SHP77 (cell line): ENCODE results near the gene CALN1.

Experiments
- DNase-seq, 2 experiments: peaks; one replicate each; lab custom pipeline; 2025; lab: John Stamatoyannopoulos, UW

The CALN1 gene

DNA sequence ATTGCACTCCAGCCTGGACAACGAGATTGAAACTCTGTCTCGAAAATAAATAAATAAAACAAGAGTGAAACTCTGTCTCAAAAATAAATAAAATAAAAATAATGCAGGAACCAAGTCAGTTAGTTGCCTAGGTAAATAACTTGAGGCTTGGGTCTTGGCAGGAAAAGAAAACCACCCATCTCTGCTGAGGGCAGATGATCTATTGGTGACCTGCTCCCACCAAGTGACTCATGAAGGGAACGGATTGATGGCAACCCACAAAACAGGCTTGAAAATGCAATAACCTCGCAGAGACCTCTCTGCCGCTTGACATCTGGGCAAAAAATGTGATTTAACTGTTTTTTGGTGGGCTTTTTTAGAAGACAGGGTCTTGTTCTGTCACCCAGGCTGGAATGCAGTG lies 86.6 kb downstream of the CALN1 start:
- DNase-seq, result no peak

DNA sequence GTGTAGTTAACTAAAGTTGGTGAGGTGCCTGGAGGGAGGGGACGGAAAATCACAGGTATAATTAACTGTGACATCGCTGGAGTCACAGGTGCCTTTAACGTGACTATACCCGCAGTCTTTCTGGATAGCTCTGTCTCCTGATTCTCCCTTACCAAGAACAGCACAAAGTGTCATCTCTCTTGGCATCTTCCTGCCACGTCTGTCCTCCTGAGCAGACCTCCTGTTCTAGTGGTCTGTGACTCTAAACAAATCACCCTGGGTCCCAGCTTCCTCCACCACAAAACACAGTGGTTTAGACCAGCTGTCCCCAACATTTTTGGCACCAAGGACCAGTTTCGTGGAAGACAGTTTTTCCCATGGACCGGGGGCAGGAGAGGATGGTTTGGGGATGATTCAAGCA lies 90.5 kb downstream of the CALN1 start:
- DNase-seq, result no peak

DNA sequence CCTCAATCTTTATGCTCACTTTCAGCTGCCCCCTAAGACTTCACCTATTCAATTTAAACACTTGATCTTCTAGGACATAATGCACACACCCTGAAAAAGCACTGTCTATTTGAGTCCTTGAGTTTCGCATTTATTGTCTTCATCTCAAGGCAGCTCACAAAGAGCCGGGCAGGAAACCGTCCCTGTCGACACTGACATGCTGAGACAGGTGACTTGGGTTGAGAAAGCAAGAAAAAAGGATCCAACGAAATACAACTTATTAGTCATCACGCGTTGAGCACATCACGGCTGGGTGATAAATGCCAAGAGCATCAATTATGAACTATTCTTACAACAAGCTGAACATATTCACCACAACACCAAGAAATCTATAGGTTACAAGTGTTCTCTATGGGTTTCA lies 91.1 kb downstream of the CALN1 start:
- DNase-seq, result no peak

DNA sequence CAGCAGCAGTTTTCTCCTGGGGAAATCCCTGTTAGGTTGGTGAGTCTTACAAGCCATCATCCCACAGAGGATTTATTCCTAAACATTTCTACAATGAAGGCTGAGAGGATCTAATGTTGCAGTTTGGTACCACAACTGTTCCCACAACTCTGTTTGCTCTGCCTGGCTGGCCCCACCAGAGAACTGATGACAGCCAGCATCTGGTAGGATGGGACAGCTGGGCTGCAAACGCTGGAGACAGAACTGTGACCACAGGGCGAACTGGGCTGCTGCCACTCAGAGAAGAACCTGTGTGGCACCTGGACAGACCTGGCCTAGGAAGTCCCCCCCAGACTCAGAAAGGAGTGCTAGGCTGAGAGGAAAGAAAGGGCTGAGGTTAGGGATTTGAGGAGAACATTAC lies 94.8 kb downstream of the CALN1 start:
- DNase-seq, result no peak

DNA sequence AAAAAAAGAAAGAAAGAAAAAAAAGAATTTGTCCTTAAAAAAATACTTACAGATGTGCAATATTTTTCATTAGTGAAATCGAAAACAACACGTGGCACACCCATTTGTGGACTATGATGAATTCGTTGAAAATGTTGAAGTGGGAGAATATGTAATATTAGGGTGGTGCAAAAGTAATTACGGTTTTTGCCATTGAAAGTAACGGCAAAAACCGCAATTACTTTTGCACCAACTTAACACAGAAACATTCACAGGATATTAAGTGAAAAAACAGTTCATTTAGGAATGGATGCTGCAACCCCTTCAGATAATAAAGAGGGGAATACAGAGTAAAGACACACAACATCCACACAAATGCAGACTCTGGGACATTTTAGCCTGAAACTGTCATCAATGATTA lies 96.0 kb downstream of the CALN1 start:
- no peak for DNase-seq

DNA sequence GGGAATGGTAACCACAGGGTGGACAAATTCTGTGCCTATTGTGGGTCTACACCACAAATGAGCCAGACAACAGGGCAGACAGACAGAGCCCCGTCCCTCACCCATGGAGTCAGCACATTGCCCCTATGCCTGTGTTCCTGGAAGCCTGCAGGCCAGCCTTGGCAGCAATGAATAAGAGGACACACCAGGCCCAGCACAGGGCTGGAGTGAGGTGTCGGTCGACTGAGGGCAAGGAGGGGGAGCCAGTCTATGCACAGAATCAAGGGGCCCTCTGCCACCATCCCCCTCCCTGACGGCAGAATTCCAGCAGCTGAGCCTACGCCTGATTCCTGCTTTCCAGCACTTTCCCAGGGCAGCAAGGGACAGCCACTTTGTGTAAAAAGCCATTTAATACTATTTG lies 98.2 kb downstream of the CALN1 start:
- no peak for DNase-seq

DNA sequence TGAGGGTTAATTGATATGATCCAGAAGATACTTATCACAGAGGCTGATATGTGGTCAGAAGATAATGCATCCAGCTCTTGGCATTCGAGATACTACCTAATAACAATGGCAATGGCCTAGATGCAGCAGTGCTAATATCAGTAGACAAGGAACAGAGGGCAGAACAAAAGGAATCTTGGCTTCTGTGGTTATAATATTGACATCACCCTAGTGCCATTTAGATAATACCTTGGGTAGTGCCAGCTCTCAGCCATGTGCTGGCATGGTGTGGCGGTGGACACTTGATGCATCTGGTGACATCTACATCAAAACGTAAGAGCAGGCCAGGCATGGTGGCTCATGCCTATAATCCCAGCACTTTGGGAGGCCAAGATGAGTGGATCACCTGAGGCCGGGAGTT lies 101.8 kb downstream of the CALN1 start:
- DNase-seq, result no peak

DNA sequence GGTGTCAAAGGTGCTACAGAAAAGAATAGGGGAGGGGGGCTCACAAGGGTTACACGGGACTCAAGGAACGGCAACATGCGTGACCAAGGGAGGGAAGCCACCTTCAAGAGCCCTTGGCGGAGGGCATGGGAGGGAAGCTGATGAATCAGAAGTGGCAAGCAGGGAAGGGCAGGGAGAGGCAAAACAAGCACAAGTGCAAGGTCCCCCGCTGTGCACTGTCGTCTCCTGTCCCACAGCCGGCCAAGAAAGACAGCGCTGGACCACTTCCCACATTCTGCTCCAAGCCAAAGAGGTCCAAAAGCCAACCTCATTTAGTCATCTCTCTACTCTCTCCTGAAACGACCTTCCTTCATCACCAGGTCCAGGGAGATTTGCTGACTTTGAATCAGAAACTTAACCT lies 102.7 kb downstream of the CALN1 start:
- DNase-seq, result no peak

DNA sequence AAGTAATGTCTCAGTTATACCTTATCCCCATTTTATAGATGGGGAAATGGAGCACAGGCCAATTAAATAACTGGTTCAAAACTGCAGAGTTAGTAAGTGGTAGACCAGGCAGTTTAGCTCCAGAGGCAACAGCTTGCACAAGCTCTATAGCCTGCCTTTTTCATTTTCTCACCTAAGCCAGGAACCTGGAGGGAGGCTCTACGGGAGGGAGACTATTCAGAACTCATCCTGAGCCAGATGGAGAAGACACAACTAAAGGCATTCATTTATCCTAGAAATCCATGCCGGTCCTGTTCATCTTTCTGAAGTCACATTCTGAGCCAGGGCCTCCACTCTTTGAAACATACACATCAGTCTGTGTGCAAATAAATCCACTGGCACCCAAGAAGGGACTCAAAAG lies 103.2 kb downstream of the CALN1 start:
- no peak for DNase-seq

DNA sequence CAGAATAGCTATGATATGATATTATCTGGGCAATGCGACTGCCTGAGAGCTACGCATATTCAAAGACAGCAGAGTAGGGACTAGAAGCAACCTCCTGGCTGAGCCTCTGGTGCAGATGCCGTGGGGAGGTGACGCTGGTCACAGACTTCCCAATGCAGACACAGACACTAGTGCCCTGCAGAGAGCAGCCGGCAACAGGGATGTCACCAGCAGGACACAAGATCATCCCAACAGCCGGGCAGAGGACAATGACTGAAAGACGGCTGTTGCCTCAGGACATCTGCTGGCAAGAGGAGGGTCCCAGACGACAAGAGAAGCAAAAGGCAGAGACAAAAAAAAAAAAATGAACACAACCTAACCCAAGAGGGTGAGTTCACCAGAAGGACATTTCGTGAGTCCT lies 104.6 kb downstream of the CALN1 start:
- DNase-seq, result no peak

DNA sequence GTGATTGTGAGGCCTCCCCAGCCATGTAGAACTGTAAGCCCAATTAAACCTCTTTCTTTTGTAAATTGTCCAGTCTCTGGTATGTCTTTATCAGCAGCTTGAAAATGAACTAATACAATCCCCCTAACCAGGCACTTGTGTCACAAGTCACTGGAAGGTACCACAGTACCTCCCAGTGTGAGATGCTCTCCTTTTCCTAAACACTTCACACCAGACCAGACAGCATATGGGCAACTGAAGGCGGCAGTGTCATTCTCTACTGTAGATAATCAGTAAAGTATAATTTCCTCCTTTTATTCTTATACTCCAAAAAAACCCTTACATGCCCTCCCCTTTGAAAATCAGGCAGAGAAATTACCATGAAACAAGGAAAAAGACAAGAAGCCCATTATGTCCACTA lies 113.2 kb downstream of the CALN1 start:
- no peak for DNase-seq

DNA sequence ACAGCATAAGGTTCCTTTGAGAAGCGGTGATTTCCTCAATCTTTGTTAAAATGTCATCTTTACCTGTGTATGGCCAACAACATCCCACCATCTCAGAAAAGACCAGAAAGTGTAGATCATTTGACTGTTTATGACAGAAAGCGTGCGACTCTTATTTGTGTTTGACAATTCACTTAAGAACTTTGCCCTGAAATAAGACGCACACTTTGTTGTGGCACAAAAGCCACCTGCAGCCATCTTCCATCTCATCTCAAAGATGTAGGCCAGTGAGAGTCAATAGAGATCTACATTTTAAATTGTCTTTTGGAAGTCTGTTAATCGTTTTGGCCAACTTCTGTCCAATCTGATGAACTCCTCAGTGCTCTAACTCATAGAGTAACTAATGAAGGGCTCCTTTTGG lies 114.0 kb downstream of the CALN1 start:
- DNase-seq, result no peak

DNA sequence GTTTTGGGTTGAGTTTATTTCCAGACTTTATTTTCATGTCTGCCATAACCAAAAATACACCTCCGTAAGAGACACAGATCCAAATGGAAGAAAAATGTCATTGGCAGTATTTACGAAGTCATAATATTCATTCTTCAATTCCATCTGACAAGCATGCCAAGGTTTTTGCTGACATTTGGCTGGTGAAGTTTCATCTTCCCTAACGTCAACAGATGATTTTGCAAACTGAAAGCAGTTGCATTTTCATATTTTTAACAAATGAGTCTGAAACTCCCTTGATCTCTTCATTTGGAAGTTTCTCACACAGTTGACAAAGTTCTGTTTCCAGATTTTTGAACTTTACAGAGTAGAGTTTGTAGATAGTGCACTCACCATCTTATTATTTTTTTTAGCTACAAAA lies 114.5 kb downstream of the CALN1 start:
- DNase-seq, result no peak

DNA sequence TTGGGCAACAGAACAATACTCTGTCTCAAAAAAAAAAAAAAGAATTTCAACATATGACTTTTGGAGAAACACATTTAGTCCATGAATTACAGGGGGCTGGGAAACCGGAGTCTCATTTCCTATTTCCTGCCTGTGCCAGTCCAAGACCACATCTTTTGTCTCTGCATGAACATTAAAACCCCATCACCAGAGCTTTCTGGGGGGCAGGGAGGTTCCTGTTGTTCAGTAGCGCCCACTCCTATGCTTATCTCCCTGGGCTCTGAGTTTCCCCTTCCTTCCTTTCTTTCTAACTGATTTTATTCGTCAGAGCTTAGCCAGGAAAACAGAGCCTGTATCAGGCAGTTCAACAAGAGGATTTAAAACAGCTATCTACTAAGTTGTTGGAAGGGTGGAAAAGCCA lies 119.3 kb downstream of the CALN1 start:
- DNase-seq, result no peak

DNA sequence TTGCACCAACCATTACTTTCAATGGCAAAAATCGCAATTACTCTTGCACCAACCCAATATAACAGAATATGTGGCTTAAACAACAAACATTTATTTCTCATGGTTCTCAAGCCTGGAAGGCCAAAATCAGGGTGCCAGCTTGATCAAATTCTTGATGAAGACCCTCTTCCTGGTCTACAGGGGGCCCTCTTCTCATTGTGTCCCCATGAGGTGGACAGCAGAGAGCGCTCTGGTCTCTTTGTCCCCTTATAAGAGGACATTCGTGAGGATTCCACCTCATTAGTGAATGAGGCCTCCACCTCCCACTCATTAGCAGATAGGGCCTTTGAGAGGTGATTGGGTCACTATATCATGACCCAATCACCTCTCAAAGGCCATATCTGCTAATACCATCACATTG lies 120.0 kb downstream of the CALN1 start:
- DNase-seq, result no peak

DNA sequence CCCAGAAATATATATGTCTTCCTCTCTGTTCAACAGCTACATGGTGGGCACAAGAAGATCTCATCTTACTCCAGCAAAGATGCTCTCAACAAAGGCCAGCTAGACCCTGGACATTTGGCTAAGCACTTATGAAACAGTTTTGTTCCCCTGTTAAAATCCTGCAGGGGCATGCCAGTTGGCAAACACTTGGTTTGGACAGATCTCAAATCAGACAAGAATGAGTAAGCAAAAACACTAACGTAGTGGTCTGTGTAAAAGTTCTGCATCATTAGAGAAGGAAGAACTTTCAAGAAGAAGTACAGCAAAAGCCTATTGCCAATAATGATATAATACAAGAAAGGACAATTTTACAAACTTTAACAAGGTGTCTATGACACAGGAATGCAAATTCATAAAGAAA lies 125.6 kb downstream of the CALN1 start:
- DNase-seq, result no peak

DNA sequence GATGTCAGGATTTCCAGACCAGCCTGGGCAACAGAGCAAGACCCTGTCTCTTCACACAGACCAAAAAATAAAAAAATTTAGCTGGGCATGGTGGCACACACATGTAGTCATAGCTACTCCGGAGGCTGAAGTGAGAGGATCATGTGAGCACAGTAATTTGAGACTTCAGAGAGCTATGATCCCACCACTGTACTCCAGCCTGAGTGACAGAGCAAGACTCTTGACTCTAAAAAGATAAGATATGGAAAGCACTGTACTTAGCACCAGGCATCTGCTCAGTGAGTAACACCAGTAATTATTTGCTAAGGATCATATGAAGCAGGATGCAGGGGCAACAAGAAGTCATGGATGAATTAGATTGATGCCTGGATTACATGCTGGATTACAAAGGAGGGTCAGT lies 128.8 kb downstream of the CALN1 start:
- no peak for DNase-seq

DNA sequence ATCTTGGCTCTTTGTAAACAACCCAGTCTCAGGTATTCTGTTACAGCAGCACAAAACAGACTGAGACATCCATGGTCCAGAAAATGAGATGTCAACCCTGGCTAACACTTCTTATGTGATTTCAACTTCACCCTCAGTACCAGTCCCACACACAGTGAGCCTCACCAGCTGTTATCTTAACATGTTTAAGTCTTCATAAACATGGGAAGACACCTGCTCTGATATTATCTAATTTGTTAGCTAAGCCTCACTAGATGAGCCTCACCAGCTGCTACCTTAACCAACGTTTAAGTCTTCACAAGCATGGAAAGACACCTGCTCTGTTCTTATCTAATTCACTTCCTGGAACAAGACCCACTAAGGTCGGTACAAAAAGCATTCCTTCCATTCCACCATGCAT lies 130.8 kb downstream of the CALN1 start:
- no peak for DNase-seq

DNA sequence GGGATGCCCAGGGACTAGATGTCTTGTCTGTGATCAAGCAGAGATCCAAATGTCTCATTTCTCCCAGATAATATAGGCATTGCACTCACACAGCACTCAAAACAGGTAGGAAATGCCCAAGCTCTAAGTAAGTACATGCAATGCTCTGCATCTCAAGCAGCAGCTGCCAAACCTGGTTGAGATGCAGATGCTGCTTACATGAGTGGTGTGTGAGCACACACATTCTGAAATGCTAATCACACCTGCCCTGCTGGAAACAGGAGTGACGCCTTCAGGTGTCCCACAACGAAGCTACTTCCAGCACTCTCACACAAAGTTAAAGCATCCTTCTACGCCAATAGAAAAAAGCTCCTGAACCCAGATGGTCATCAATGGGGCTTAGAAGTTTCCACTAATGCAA lies 132.9 kb downstream of the CALN1 start:
- DNase-seq, result no peak

DNA sequence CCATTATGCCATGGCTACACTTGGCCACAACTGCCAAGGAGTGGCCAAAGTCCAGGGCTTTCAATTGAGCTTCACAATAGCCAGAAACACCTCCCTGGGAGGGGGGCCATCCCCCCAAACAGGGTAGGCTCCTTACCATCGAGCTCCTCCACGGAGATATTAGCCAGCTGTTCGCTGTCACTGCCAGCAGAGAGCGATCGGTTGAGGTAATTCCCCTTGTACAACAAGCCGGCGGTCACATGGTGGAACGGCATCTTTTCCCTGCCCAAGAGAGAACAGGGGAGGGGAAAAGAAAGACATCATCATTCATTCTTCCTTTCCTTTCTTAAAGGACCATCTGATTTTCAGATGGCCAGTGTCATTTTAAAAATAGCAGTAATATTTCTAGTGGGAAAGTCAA lies 133.6 kb downstream of the CALN1 start:
- no peak for DNase-seq

DNA sequence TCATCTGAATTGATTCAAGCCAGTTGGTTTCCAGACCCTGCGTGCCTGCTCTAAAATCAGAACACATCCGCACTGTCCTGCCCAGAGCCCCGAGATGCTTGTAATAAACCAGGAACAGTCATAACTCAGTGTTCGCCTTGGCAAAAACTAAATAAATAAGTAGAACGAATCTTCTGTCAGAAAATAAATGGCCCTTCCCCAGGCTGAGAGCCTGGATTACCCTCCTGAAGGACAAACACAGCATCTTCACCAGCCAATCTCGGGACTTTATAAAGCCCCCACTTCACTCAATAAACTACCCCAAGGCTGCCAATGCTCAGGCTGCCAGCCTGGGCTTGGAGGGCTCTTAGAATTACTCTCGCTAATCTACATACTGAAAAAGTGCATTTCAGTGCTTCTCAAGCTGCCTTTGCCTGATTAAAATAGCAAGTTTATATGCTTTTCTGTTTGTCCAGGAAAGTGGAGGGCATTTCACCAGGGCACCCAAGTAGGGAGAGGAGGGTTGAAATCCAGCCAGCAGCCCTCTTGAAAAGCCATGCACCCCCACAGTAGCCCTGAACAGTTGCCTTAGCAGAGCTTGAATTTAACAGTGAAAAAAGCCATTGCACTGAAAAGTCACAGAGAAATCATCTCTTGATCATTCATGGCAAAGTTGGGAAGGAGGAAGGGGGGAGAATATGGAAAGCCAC lies 136.6 kb downstream of the CALN1 start:
- no peak for DNase-seq

DNA sequence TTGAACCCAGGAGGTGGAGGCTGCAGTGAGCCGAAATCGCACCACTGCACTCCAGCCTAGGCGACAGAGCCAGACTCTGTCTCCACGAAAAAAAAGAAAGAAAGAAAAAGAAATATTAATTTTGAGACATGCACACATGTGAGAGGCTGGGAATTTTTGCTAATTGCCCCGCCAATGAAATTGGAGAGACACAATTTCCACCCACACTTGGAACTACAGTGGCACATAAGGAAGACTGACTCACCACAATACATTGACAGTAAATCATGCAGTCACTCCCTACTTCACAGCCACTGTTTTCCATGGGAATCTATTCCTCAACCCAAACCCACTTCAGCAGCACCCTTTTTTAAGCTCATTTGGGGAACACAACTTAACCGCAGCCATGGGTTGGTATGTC lies 139.7 kb downstream of the CALN1 start:
- no peak for DNase-seq

DNA sequence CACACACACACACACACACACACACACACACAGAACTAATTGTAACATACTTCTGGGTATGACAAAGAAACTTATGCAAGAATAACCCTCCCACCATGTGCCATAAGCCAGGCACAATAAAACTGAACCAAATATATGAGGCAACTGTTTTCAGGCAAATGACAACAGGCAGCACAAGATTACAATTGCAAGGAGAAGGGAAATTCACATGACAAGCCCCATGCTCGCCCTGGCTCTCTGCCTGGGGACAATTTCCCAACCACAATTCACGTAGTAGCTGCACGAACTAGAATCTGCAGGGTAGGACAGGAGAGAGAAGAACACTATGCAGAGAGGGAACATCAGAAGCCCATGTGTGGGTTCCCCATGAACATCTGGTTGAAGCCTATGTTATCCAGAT lies 143.3 kb downstream of the CALN1 start:
- DNase-seq, result no peak

DNA sequence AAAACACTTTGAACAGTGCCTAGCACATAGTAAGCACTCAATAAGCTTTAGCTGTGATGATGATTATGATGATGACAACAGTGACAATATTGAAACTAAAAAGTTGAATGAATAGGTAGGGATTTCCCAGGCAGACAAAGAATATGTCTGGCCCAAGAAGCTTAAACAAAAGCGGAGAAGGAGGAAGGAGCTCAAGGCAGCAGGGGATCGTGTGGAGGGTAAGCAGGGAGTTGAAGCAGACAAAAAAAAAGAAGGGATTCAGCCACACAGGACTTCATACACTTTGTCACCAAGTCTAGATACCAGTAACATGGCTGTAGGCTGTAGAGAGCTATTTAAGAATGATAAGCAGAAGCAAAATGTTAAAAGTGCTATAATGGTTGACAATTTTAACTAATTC lies 144.0 kb downstream of the CALN1 start:
- no peak for DNase-seq

DNA sequence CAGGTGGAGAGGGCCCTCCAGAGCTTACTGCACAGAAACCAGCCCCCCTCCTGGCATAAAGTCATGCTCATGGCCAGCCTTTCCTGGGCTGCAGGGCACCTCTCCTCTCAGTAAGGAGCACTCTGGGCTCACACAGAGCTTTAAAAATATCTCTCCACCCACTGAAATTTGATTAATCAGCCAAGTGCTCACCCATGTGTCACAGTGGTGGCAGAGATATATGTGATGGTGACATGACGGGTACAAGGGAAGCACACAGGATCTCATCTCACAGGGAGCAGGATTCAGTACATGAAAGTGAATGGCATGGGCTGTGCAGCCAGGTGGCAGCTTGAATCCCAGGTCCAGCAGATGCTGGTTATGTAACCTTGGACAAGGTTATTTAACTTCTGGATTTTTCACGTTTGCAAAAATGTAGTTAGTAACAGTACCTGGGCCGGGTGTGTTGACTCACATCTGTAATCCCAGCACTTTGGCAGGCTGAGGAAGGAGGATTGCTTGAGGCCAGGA lies 144.8 kb downstream of the CALN1 start:
- DNase-seq, result no peak
